Heart left ventricle (tissue), 13 donors: ENCODE measurements around the gene TPSD1.
"Not testable (repeated sequence)": the region's sequence is repeated elsewhere in the genome, so short reads cannot be mapped to it uniquely, and the experiment has no call there.

Experiments
- POLR2A ChIP-seq, 2 donors: fragments of 450-650 bp; IDR thresholded peaks; one replicate each; pipeline ENCODE4 v1.6.1; 2017; ENCODE audit warnings: antibody characterized with exemption in 2 of 2, mild to moderate bottlenecking in 2 of 2, moderate library complexity in 2 of 2
- TF ChIP-seq, protein P1 (sequence below), 12 donors: fragments of 200-600 bp; sonication (generic) in 4 of 12; IDR thresholded peaks; one replicate each; pipeline versions ENCODE4 v1.5.0 to v1.8.0; 2018 to 2022; ENCODE audit warnings: antibody characterized with exemption in 12 of 12, mild to moderate bottlenecking in 5 of 12
- donor health status: ischemic (EF 13 %, LVEDD 7.1; RV severe dilation, severe dysfunction).
- donor health status: DM: no; HTN: yes; CAD: no.
- donor health status: DM: no; HTN: no; CAD: no.
- donor health status: ischemic (EF 25% LVEDD 6.9; RV normal size, moderate dysfunction).
- donor health status: ischemic (EF 25% LVEDD 5.7; RV mildly dilated, moderate dysfunction).
- donor health status: ischemic (EF 35%, LVEDD 5.7; RV mildly dilated, moderate dysfunction).
- donor health status: nonischemic (EF 11% LVEDD 7.7; RV severe dilation, severe dysfunction).
- donor health status: DM: yes; HTN: yes; CAD: no.
- donor health status: PGD.
- donor health status: ischemic (EF 29% LVEDD 5.4; RV normal size, mild dysfunction).
- donor health status: nonischemic (EF 23%, LVEDD 6.1; RV moderate dilation, normal function).

GRCh38 chr16:1296688-1297017 lies 40.8 kb downstream of the TPSD1 start:
- TF ChIP-seq POLR2A (IDR thresholded peaks at IDR 0.05), result not testable (repeated sequence)
- TF ChIP-seq, protein P1, sequence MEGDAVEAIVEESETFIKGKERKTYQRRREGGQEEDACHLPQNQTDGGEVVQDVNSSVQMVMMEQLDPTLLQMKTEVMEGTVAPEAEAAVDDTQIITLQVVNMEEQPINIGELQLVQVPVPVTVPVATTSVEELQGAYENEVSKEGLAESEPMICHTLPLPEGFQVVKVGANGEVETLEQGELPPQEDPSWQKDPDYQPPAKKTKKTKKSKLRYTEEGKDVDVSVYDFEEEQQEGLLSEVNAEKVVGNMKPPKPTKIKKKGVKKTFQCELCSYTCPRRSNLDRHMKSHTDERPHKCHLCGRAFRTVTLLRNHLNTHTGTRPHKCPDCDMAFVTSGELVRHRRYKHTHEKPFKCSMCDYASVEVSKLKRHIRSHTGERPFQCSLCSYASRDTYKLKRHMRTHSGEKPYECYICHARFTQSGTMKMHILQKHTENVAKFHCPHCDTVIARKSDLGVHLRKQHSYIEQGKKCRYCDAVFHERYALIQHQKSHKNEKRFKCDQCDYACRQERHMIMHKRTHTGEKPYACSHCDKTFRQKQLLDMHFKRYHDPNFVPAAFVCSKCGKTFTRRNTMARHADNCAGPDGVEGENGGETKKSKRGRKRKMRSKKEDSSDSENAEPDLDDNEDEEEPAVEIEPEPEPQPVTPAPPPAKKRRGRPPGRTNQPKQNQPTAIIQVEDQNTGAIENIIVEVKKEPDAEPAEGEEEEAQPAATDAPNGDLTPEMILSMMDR (IDR thresholded peaks at IDR 0.05), result not testable (repeated sequence)
